Tibial artery (tissue), 4 donors: ENCODE measurements around the gene CD72.

Experiments
- DNase-seq, 2 donors: peaks; one replicate each; pipeline ENCODE4 v3.0.0-alpha.2; 2019
- H3K27ac ChIP-seq, 2 donors: fragments of 200-600 bp; sonication (generic) in 1 of 2; 1 replicate in 1 of 2; 2 replicates in 1 of 2; pipeline ENCODE4 v1.5.1; 2018 to 2019; ENCODE audit warnings: mild to moderate bottlenecking in 1 of 2
- H3K27me3 ChIP-seq, 2 donors: fragments of 200-600 bp; sonication (generic) in 1 of 2; one replicate each; pipeline versions ENCODE4 v1.5.1 to v1.6.0; 2016 to 2019
- H3K36me3 ChIP-seq, 3 donors: fragments of 200-600 bp; sonication (generic) in 2 of 3; one replicate each; pipeline ENCODE4 v1.5.1; 2016 to 2019; ENCODE audit warnings: mild to moderate bottlenecking in 2 of 3
- H3K4me1 ChIP-seq, 4 donors: fragments of 200-600 bp; sonication (generic) in 2 of 4; 1 replicate in 3 of 4; 2 replicates in 1 of 4; pipeline ENCODE4 v1.5.1; 2016 to 2019
- H3K4me3 ChIP-seq, 2 donors: fragments of 200-600 bp; sonication (generic) in 1 of 2; 1 replicate in 1 of 2; 2 replicates in 1 of 2; pipeline ENCODE4 v1.5.1; 2018 to 2019; ENCODE audit warnings: mild to moderate bottlenecking in 2 of 2
- H3K9me3 ChIP-seq, 3 donors: fragments of 200-600 bp; sonication (generic) in 1 of 3; one replicate each; pipeline ENCODE4 v1.5.1; 2016 to 2019
- intact Hi-C: fragments of 100-400 bp; cut with DNase I; formaldehyde crosslinking; loops from one replicate; pipeline ENCODE4 v1.15.0; 2023; ENCODE audit warnings: low total_unique reads
- TF ChIP-seq, protein P1 (sequence below), 2 experiments: fragments of 200-600 bp in 1 of 2; fragments of 450-650 bp in 1 of 2; IDR thresholded peaks; one replicate each; pipeline ENCODE4 v1.5.1; 2017 to 2019; ENCODE audit warnings: antibody characterized with exemption in 2 of 2, mild to moderate bottlenecking in 1 of 2, moderate library complexity in 1 of 2

Gene CD72

DNA sequence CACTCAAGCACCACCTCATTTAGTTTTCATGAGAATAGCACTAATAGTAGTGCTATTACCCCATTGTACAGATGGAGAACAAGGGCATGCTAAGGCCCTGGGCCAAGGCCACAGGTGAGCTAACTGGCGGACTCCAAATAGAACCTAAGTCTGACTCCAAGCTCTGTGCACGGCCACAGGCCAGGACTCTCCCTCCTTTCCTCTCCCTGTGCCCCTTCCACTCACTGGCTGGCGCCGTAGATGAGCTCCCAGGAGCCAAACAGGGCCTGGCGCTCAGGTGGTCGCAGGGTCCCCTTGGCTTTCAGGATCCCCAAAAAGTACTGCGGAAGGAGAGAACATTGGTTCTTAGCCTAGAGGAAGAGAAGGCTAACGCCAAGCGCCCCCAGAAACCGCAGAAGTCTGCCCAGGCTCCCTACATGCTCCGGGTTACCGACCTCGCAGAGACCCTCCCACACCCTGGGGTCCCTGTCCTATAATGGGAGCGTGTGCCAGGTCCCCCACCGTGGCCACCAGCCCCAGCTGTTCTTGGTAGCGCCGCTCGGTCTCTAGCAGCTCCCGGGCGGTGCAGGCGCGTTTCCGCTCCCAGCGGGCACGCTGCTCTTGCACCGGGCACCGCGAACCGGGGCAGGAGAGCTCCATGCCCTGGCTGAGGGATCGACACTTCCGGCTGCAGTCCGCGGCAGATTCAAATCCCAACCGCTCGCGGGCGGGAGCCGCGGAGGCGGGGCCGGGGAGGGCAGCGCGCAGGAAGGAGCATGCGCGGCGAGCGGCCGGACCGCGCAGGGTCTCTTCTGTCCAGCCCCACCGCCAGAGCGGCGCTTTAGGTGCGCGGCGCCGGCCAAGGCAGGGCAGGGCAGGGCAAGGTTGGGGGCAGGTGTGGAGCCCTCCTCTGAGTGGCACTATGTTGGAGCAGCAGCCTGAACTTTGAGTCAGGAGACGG is 46.6 kb upstream of the CD72 start, which contains the start of gene ARHGEF39:
Gene ARHGEF39, minus strand, starts transcription at position 665 of the 940 bp plus-strand sequence. Its CDS starts 26 bp downstream, at position 639.
- Histone ChIP-seq H3K4me1 (peaks cover 0 to 59% (median 31%) of the 10 kb centered on the region in 4 donors), H3K27ac (peak within 1 kb of the TSS; percentile 99 to 100), H3K36me3 (peaks cover 13 to 28% (median 21%) of the 10 kb centered on the region in 3 donors), H3K27me3 (no peaks in the 10 kb centered on the region), H3K9me3 (no peaks in the 10 kb centered on the region), H3K4me3 (peak within 1 kb of the TSS; percentile 48 to 58)
- intact Hi-C loops = loop anchor here (5.0 kb wide), 1 partner anchor 32 kb away; no protein-coding TSS in a partner anchor
- TF ChIP-seq, protein P1, sequence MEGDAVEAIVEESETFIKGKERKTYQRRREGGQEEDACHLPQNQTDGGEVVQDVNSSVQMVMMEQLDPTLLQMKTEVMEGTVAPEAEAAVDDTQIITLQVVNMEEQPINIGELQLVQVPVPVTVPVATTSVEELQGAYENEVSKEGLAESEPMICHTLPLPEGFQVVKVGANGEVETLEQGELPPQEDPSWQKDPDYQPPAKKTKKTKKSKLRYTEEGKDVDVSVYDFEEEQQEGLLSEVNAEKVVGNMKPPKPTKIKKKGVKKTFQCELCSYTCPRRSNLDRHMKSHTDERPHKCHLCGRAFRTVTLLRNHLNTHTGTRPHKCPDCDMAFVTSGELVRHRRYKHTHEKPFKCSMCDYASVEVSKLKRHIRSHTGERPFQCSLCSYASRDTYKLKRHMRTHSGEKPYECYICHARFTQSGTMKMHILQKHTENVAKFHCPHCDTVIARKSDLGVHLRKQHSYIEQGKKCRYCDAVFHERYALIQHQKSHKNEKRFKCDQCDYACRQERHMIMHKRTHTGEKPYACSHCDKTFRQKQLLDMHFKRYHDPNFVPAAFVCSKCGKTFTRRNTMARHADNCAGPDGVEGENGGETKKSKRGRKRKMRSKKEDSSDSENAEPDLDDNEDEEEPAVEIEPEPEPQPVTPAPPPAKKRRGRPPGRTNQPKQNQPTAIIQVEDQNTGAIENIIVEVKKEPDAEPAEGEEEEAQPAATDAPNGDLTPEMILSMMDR (IDR thresholded peaks at IDR 0.05) = no peak
- peak; percentile 66 to 93 for DNase-seq

DNA sequence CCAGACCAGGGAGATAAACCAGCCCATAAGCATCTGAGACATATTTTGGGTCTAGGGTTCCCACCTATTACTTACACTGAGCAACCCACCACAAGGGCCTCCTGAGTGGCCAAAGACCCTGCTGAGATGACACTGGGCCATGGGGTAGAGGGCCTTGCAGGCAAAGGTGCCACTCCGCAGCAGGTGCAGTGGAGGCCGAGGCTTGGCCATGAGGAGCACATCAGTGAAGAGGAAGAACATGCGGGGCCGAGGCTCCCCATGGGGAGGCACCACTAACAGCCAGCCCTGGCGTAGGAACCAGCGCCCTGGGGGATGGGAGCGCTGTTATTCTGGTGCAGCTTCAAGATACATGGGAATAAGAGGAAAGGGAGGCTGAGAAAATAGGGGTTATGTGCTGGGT is 44.2 kb upstream of the CD72 start:
- Histone ChIP-seq H3K4me1 (peaks cover 0 to 62% (median 32%) of the 10 kb centered on the region in 4 donors), H3K27me3 (no peaks in the 10 kb centered on the region), H3K4me3 (no peak overlapping the region), H3K27ac (peak overlapping the region; percentile 99 to 100), H3K36me3 (peaks cover 15 to 35% (median 21%) of the 10 kb centered on the region in 3 donors), H3K9me3 (no peaks in the 10 kb centered on the region)
- intact Hi-C loops = loop anchor here (5.0 kb wide), 1 partner anchor 35 kb away; no protein-coding TSS in a partner anchor
- TF ChIP-seq, protein P1 (IDR thresholded peaks at IDR 0.05) = no peak
- no peak for DNase-seq

DNA sequence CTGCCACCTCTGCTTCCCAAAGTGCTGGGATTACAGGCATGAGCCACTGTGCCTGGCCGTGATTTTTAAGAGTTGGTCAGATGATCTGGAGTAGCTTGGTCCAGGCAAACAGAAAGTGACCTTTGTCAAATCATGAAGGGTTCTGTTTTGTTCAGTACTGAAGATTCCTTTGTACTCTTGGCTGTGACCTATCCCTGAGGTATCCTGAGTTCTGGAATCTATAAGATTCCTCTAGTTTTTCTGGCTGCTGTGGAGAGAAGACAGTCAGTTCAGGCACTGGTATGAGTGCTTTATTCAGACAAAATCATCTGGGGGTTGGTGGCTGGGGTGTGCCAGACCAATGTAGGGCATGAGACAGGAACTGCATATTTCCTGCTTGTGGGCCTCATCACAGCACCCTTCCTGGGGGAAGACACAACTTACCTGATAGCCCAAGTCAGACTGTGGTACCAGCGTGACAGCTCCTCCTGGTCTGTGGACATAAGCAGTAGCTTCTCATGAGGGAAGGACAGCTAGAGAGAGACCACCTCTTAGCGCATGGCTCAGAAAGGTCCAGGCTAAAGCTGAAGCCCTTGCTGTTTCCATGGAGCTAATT is 43.6 kb upstream of the CD72 start:
- intact Hi-C loops = loop anchor here (5.0 kb wide), 1 partner anchor 35 kb away; no protein-coding TSS in a partner anchor
- Histone ChIP-seq H3K4me3 (peak overlapping the region in 1 of 2 donors; percentile 99), H3K27me3 (no peaks in the 10 kb centered on the region), H3K27ac (peak overlapping the region; percentile 99 to 100), H3K4me1 (peaks cover 0 to 67% (median 32%) of the 10 kb centered on the region in 4 donors), H3K9me3 (no peaks in the 10 kb centered on the region), H3K36me3 (peaks cover 15 to 35% (median 21%) of the 10 kb centered on the region in 3 donors)
- TF ChIP-seq, protein P1 (IDR thresholded peaks at IDR 0.05) = no peak
- DNase-seq = no peak

GRCh38 chr9:35660966-35661415 is 42.8 kb upstream of the CD72 start:
- Histone ChIP-seq H3K4me3 (peak overlapping the region; percentile 87 to 99), H3K27me3 (no peaks in the 10 kb centered on the region), H3K4me1 (peaks cover 0 to 70% (median 32%) of the 10 kb centered on the region in 4 donors), H3K36me3 (peaks cover 15 to 35% (median 21%) of the 10 kb centered on the region in 3 donors), H3K27ac (peak overlapping the region; percentile 99 to 100), H3K9me3 (no peaks in the 10 kb centered on the region)
- intact Hi-C loops = loop anchor here (5.0 kb wide), 1 partner anchor 36 kb away; no protein-coding TSS in a partner anchor
- DNase-seq = peak; percentile 34 to 74
- TF ChIP-seq, protein P1 (IDR thresholded peaks at IDR 0.05) = peak in 1 of 2 experiments; percentile 67

DNA sequence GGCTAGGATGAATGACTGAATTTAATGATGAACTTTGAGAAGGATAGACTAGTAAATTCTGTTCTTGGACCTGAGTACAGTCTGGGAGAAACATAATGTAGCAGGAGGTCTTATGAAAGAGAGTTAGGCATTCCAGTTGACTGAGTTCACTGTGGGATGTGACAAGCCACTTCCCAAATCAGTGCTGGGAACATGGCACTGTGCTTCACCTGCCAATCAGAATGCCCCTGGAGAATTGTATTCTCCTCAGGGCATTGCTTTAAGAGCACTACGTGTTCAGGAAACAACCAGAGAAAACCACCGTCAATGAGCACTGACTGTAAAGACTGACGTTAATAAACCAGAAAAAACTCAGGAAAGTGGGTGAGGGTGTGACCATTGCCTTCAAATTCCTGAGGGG is 41.1 kb upstream of the CD72 start:
- peak overlapping the region; percentile 99 to 100 for H3K27ac ChIP-seq
- intact Hi-C loops = loop anchor here (1.0 kb wide), 1 partner anchor 73 kb away; the partner anchor contains the start of genes CREB3 and TLN1
- peak overlapping the region; percentile 87 to 99 for H3K4me3 ChIP-seq
- H3K9me3 ChIP-seq = no peaks in the 10 kb centered on the region
- peaks cover 15 to 35% (median 21%) of the 10 kb centered on the region in 3 donors for H3K36me3 ChIP-seq
- no peaks in the 10 kb centered on the region for H3K27me3 ChIP-seq
- DNase-seq = peak; percentile 67 to 89
- TF ChIP-seq, protein P1 (IDR thresholded peaks at IDR 0.05) = no peak
- peaks cover 0 to 56% (median 27%) of the 10 kb centered on the region in 4 donors for H3K4me1 ChIP-seq
